Epithelial cell of proximal tubule (primary cell): ENCODE results near the gene EIF2S2. TPM values are rescaled to one million over a fixed set of nuclear protein-coding genes. Genes with fewer than 3 reads are reported as not detected.
A peak's percentile ranks its signal among the peaks of the same experiment; 100 is the strongest.
"Not testable (repeated sequence)": the region's sequence is repeated elsewhere in the genome, so short reads cannot be mapped to it uniquely, and the experiment has no call there.

Source experiments
- DNase-seq: peaks from one replicate; pipeline ENCODE4 v3.0.0-alpha.2; 2011; ENCODE audit warnings: low read depth
- H3K4me3 ChIP-seq: 2 replicates; pipeline ENCODE4 v1.5.1; 2011; ENCODE audit warnings: low read depth, mild to moderate bottlenecking, low read length
- CTCF ChIP-seq: conservative IDR thresholded peaks from 2 replicates; pipeline ENCODE4 v1.5.1; 2012; ENCODE audit warnings: low read depth, mild to moderate bottlenecking, low read length
- total RNA-seq: library from RNA; depleted of rRNA; stranded (reverse); fragments of >200 nt; gene quantifications from 2 replicates; pipeline ENCODE4 v1.2.3, GENCODE V29; 2015

EIF2S2 gene
- total RNA-seq, 1 donor from 2014 or later, result 103 TPM

GRCh38 chr20:34142121-34142520 is 30.1 kb upstream of the EIF2S2 start:
- no peak for TF ChIP-seq CTCF
- H3K4me3 ChIP-seq, result no peak overlapping the region
- DNase-seq, result no peak

GRCh38 chr20:34141293-34141692 is 29.2 kb upstream of the EIF2S2 start:
- TF ChIP-seq CTCF, result no peak
- H3K4me3 ChIP-seq, result no peak overlapping the region
- no peak for DNase-seq

- H3K4me3 ChIP-seq, result not testable (repeated sequence)
These were observed 23.7 kb upstream of the EIF2S2 start for GRCh38 chr20:34135525-34136275.

GRCh38 chr20:34133365-34133860 is 21.4 kb upstream of the EIF2S2 start:
- DNase-seq, H3K4me3 ChIP-seq: not testable (repeated sequence)

More at GRCh38 chr20:34135525-34136275, 23.7 kb upstream of the EIF2S2 start:
- not testable (repeated sequence) for DNase-seq

- not testable (repeated sequence) for DNase-seq, H3K4me3 ChIP-seq
These were observed 20.9 kb upstream of the EIF2S2 start for GRCh38 chr20:34132943-34133342.

- not testable (repeated sequence) for H3K4me3 ChIP-seq, DNase-seq
These were observed 20.4 kb upstream of the EIF2S2 start for GRCh38 chr20:34132491-34132890.

- no peak overlapping the region for H3K4me3 ChIP-seq
- no peak for TF ChIP-seq CTCF
- DNase-seq, result no peak
These were observed 19.4 kb upstream of the EIF2S2 start for GRCh38 chr20:34131491-34131890.

- peak overlapping the region; percentile 38 for H3K4me3 ChIP-seq
These were observed 17.6 kb upstream of the EIF2S2 start for GRCh38 chr20:34129518-34130162.

More at GRCh38 chr20:34129518-34130162, 17.6 kb upstream of the EIF2S2 start:
- DNase-seq, result no peak
- TF ChIP-seq CTCF, result peak; percentile 87
